Astrocyte (in vitro differentiated cells and primary cell): Measurements from ENCODE around the gene NUP214. TPM values are rescaled to one million over a fixed set of nuclear protein-coding genes. Genes with fewer than 3 reads are reported as not detected.
"Not testable (repeated sequence)": the region's sequence is repeated elsewhere in the genome, so short reads cannot be mapped to it uniquely, and the experiment has no call there.

ENCODE experiments used
- DNase-seq: peaks from one replicate; pipeline ENCODE4 v3.0.0-alpha.2; 2010; ENCODE audit warnings: low read depth
- FAIRE-seq: peaks from 2 replicates; lab custom pipeline; 2011; peaks lifted over from hg19 to GRCh38; lab: Jason Lieb, UNC
- H2AFZ ChIP-seq: 2 replicates; pipeline ENCODE4 v1.6.0; 2012; ENCODE audit warnings: low read depth, low read length, inconsistent platforms
- H3K27ac ChIP-seq: 2 replicates; pipeline ENCODE4 v1.5.1; 2011; ENCODE audit warnings: low read depth, low read length, inconsistent platforms
- H3K27me3 ChIP-seq: 2 replicates; pipeline ENCODE4 v1.6.0; 2011; ENCODE audit warnings: low read length, inconsistent platforms; ENCODE audit not compliant: insufficient read depth
- H3K36me3 ChIP-seq: 2 replicates; pipeline ENCODE4 v1.5.1; 2011; ENCODE audit warnings: low read length, inconsistent platforms; ENCODE audit not compliant: insufficient read depth
- H3K4me1 ChIP-seq: 2 replicates; pipeline ENCODE4 v1.5.1; 2011; ENCODE audit warnings: low read length, inconsistent platforms; ENCODE audit not compliant: insufficient read depth
- H3K4me2 ChIP-seq: 2 replicates; pipeline ENCODE4 v1.6.0; 2012; ENCODE audit warnings: low read length, inconsistent platforms
- H3K4me3 ChIP-seq: 2 replicates; pipeline ENCODE4 v1.5.1; 2011; ENCODE audit warnings: low read depth, mild to moderate bottlenecking, low read length, inconsistent platforms; ENCODE audit not compliant: insufficient read depth
- H3K79me2 ChIP-seq: 2 replicates; pipeline ENCODE4 v1.6.0; 2012; ENCODE audit warnings: mild to moderate bottlenecking, low read length, inconsistent platforms; ENCODE audit not compliant: insufficient read depth
- H3K9ac ChIP-seq: 2 replicates; pipeline ENCODE4 v1.6.0; 2012; ENCODE audit warnings: mild to moderate bottlenecking, low read length, inconsistent platforms
- H3K9me3 ChIP-seq: 2 replicates; pipeline ENCODE4 v1.5.1; 2012; ENCODE audit warnings: low read depth, mild to moderate bottlenecking, low read length, inconsistent platforms; ENCODE audit not compliant: insufficient read depth
- H4K20me1 ChIP-seq: 2 replicates; pipeline ENCODE4 v1.6.0; 2012; ENCODE audit warnings: low read length, inconsistent platforms; ENCODE audit not compliant: insufficient read depth
- H3K27ac Mint-ChIP-seq: one replicate; pipeline ENCODE4 v1.8.0; 2021; ENCODE audit warnings: mild to moderate bottlenecking, mixed read lengths; ENCODE audit not compliant: unreplicated experiment
- H3K27me3 Mint-ChIP-seq: one replicate; pipeline ENCODE4 v1.8.0; 2021; ENCODE audit warnings: low read depth, mixed read lengths; ENCODE audit not compliant: unreplicated experiment
- H3K36me3 Mint-ChIP-seq: one replicate; pipeline ENCODE4 v1.8.0; 2021; ENCODE audit warnings: low read depth, mixed read lengths; ENCODE audit not compliant: unreplicated experiment
- H3K4me1 Mint-ChIP-seq: one replicate; pipeline ENCODE4 v1.8.0; 2021; ENCODE audit warnings: low read depth, mixed read lengths; ENCODE audit not compliant: unreplicated experiment
- H3K4me3 Mint-ChIP-seq: one replicate; pipeline ENCODE4 v1.8.0; 2021; ENCODE audit warnings: mild to moderate bottlenecking, moderate library complexity, mixed read lengths; ENCODE audit not compliant: unreplicated experiment
- H3K9me3 Mint-ChIP-seq: one replicate; pipeline ENCODE4 v1.8.0; 2021; ENCODE audit warnings: mild to moderate bottlenecking, mixed read lengths; ENCODE audit not compliant: unreplicated experiment
- CTCF ChIP-seq: IDR thresholded peaks from 2 replicates; pipeline ENCODE4 v1.5.1; 2011; ENCODE audit warnings: low read depth, mild to moderate bottlenecking, inconsistent platforms, low read length, moderate library complexity; ENCODE audit not compliant: insufficient read depth
- EZH2 ChIP-seq: IDR thresholded peaks from 2 replicates; pipeline ENCODE4 v1.6.1; 2012; ENCODE audit warnings: mild to moderate bottlenecking, low read length, inconsistent platforms; ENCODE audit not compliant: insufficient read depth
- total RNA-seq: library from RNA; stranded (reverse); gene quantifications from 2 replicates; pipeline ENCODE4 v1.2.1, GENCODE V29; 2021

The NUP214 gene
- total RNA-seq, 1 donor from 2014 or later, result 30.5 TPM

DNA sequence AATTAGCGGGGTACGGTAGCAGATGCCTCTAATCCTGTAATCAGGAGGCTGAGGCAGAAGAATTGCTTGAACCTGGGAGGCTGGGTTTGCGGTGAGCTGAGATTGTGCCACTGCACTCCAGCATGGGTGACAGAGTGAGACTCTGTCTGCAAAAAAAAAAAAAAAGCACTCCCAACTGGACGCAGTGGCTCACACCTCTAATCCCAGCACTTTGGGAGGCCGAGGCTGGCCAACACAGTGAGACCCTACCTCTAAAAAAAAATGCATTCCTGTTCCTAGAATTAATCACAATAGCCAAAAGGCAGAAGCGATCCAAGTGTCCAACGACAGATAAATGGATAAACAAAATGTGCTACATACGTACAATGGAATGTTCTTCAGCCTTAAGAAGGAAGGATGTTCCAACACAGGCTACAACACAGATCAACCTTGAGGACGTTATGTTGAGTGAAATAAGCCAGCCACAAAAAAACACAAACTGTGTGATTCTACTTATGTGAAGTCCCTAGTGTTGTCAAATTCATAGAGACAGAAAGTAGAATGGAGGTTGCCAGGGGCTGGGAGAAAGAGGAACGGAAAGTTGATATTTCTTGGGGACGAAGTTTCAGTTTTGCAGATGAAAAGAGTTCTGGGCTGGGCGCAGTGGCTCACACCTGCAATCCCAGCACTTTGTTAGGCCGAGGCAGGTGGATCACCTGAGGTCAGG lies 137.1 kb downstream of the NUP214 start:
- H3K27me3 ChIP-seq, result no peaks in the 10 kb centered on the region
- H3K27ac Mint-ChIP-seq, result no peak overlapping the region
- H2AFZ ChIP-seq, result no peak overlapping the region
- no peak overlapping the region for H3K4me3 ChIP-seq
- H4K20me1 ChIP-seq, result no peaks in the 10 kb centered on the region
- H3K27ac ChIP-seq, result no peak overlapping the region
- no peak for TF ChIP-seq EZH2
- no peak for TF ChIP-seq CTCF
- H3K27me3 Mint-ChIP-seq, result peaks cover 23% of the 10 kb centered on the region
- no peaks in the 10 kb centered on the region for H3K79me2 ChIP-seq
- FAIRE-seq (no peak), DNase-seq (no peak)
- H3K4me2 ChIP-seq, result no peak overlapping the region
- H3K36me3 ChIP-seq, result no peaks in the 10 kb centered on the region
- H3K4me1 Mint-ChIP-seq, result no peaks in the 10 kb centered on the region
- H3K4me1 ChIP-seq, result no peaks in the 10 kb centered on the region
- no peak overlapping the region for H3K4me3 Mint-ChIP-seq
- H3K9ac ChIP-seq, result no peak overlapping the region
- H3K9me3 ChIP-seq, result no peaks in the 10 kb centered on the region
- H3K9me3 Mint-ChIP-seq, result peaks cover 2% of the 10 kb centered on the region
- peaks cover 5% of the 10 kb centered on the region for H3K36me3 Mint-ChIP-seq

DNA sequence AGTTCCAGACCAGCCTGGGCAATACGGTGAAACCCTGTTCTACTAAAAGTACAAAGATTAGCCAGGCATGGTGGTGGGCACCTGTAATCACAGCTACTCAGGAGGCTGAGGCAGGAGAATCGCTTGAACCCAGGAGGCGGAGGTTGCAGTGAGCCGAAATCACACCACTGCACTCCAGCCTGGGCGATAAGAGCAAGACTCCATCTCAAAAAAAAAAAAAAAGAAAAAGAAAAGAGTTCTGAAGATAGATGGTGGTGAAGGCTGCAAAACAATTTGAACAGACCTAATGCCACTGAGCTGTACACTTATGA lies 137.6 kb downstream of the NUP214 start:
- not testable (repeated sequence) for H3K27ac ChIP-seq, H3K4me2 ChIP-seq, H4K20me1 ChIP-seq, H3K4me3 ChIP-seq, H3K27me3 ChIP-seq, DNase-seq, H3K4me3 Mint-ChIP-seq, H3K36me3 Mint-ChIP-seq, H3K9me3 ChIP-seq, H3K27ac Mint-ChIP-seq, H3K9ac ChIP-seq, FAIRE-seq, H3K9me3 Mint-ChIP-seq, H3K79me2 ChIP-seq, H3K4me1 Mint-ChIP-seq, H3K4me1 ChIP-seq, H3K36me3 ChIP-seq, H2AFZ ChIP-seq
- H3K27me3 Mint-ChIP-seq, result peaks cover 23% of the 10 kb centered on the region

- Mint-ChIP-seq H3K36me3 (peaks cover 5% of the 10 kb centered on the region), H3K4me3 (no peak overlapping the region), H3K4me1 (no peaks in the 10 kb centered on the region), H3K9me3 (peaks cover 2% of the 10 kb centered on the region), H3K27me3 (peaks cover 23% of the 10 kb centered on the region), H3K27ac (no peak overlapping the region)
- no peak overlapping the region for H3K27ac ChIP-seq
- FAIRE-seq (no peak), DNase-seq (no peak)
- no peaks in the 10 kb centered on the region for H3K36me3 ChIP-seq
- no peaks in the 10 kb centered on the region for H3K79me2 ChIP-seq
- H3K9me3 ChIP-seq, result no peaks in the 10 kb centered on the region
- no peaks in the 10 kb centered on the region for H3K4me1 ChIP-seq
- H4K20me1 ChIP-seq, result no peaks in the 10 kb centered on the region
- H3K4me2 ChIP-seq, result no peak overlapping the region
- H2AFZ ChIP-seq, result no peak overlapping the region
- no peaks in the 10 kb centered on the region for H3K27me3 ChIP-seq
- no peak overlapping the region for H3K4me3 ChIP-seq
- TF ChIP-seq CTCF (no peak), EZH2 (no peak)
- H3K9ac ChIP-seq, result no peak overlapping the region
These were observed 138.3 kb downstream of the NUP214 start for GRCh38 chr9:131263701-131264100.
